Stomach (tissue), 4 donors: ENCODE measurements around the gene ZNF747.

Experiments used
- POLR2A ChIP-seq, 4 donors: fragments of 450-650 bp; IDR thresholded peaks; one replicate each; pipeline ENCODE4 v1.6.1; 2016; ENCODE audit warnings: antibody characterized with exemption in 4 of 4, control low read depth in 2 of 4, mild to moderate bottlenecking in 1 of 4, moderate library complexity in 1 of 4
- TF ChIP-seq, protein P1 (sequence below), 7 experiments: fragments of 450-650 bp in 4 of 7; fragments of 200-600 bp in 3 of 7; sonication (generic) in 3 of 7; IDR thresholded peaks; one replicate each; pipeline ENCODE4 v1.5.1; 2016 to 2019; ENCODE audit warnings: antibody characterized with exemption in 7 of 7, control low read depth in 2 of 7, mild to moderate bottlenecking in 1 of 7

DNA sequence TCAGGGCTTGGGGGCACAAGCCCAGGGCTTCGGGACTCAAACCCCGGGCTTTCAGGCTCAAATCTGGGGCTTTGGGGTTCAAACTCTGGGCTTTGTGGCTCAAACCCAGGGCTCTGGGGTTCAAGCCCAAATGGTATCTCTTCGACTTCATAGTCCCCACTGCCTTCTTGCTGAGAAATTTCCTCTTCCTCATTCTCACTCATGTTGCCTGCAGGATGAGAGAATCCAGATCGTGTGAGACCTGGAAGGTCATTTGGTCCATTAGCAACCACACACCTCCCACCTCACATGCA lies 8.9 kb downstream of the ZNF747 start:
- TF ChIP-seq, protein P1, sequence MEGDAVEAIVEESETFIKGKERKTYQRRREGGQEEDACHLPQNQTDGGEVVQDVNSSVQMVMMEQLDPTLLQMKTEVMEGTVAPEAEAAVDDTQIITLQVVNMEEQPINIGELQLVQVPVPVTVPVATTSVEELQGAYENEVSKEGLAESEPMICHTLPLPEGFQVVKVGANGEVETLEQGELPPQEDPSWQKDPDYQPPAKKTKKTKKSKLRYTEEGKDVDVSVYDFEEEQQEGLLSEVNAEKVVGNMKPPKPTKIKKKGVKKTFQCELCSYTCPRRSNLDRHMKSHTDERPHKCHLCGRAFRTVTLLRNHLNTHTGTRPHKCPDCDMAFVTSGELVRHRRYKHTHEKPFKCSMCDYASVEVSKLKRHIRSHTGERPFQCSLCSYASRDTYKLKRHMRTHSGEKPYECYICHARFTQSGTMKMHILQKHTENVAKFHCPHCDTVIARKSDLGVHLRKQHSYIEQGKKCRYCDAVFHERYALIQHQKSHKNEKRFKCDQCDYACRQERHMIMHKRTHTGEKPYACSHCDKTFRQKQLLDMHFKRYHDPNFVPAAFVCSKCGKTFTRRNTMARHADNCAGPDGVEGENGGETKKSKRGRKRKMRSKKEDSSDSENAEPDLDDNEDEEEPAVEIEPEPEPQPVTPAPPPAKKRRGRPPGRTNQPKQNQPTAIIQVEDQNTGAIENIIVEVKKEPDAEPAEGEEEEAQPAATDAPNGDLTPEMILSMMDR (IDR thresholded peaks at IDR 0.05), result no peak
- no peak for TF ChIP-seq POLR2A (IDR thresholded peaks at IDR 0.05)
